Esophagus muscularis mucosa (tissue), 4 donors: ENCODE data around the gene DPYD. TPM values are rescaled to one million over a fixed set of nuclear protein-coding genes. Genes with fewer than 3 reads are reported as not detected.
A peak's percentile ranks its signal among the peaks of the same experiment; 100 is the strongest.
"Not testable (repeated sequence)": the region's sequence is repeated elsewhere in the genome, so short reads cannot be mapped to it uniquely, and the experiment has no call there.

Experiments used
- DNase-seq: peaks from one replicate; pipeline ENCODE4 v3.0.0-alpha.2; 2017; ENCODE audit errors: extremely low spot score
- H3K27ac ChIP-seq, 4 donors: fragments of 200-600 bp; sonication (generic); replicated peaks in 1 of 4; 1 replicate in 3 of 4; 2 replicates in 1 of 4; pipeline ENCODE4 v1.5.1; 2016 to 2019; ENCODE audit warnings: mild to moderate bottlenecking in 1 of 4
- H3K27me3 ChIP-seq, 4 donors: fragments of 200-600 bp; sonication (generic); one replicate each; pipeline versions ENCODE4 v1.5.1 to v1.6.0; 2016 to 2019
- H3K36me3 ChIP-seq, 4 donors: fragments of 200-600 bp; sonication (generic); one replicate each; pipeline ENCODE4 v1.5.1; 2016 to 2019
- H3K4me1 ChIP-seq, 4 donors: fragments of 200-600 bp; sonication (generic); one replicate each; pipeline ENCODE4 v1.5.1; 2016 to 2019
- H3K4me3 ChIP-seq, 4 donors: fragments of 200-600 bp; sonication (generic); 1 replicate in 2 of 4; 2 replicates in 2 of 4; pipeline ENCODE4 v1.5.1; 2016 to 2019; ENCODE audit warnings: mild to moderate bottlenecking in 4 of 4, moderate library complexity in 1 of 4
- H3K9me3 ChIP-seq, 4 donors: fragments of 200-600 bp; sonication (generic); 1 replicate in 3 of 4; 2 replicates in 1 of 4; pipeline ENCODE4 v1.5.1; 2016 to 2019
- CTCF ChIP-seq, 3 experiments: fragments of 200-600 bp in 2 of 3; fragments of 450-650 bp in 1 of 3; sonication (generic) in 2 of 3; IDR thresholded peaks; one replicate each; pipeline ENCODE4 v1.5.1; 2017 to 2019; ENCODE audit warnings: antibody characterized with exemption in 3 of 3, mild to moderate bottlenecking in 2 of 3, moderate library complexity in 1 of 3
- EP300 ChIP-seq: sonication (generic); formaldehyde crosslinking; IDR thresholded peaks from one replicate; pipeline ENCODE4 v1.6.1; 2017; ENCODE audit warnings: antibody characterized with exemption
- POLR2A ChIP-seq: fragments of 450-650 bp; IDR thresholded peaks from one replicate; pipeline ENCODE4 v1.6.1; 2017; ENCODE audit warnings: antibody characterized with exemption, moderate library complexity, mild to moderate bottlenecking, low read depth
- POLR2AphosphoS5 ChIP-seq, 2 donors: sonication (generic); formaldehyde crosslinking; IDR thresholded peaks; one replicate each; pipeline ENCODE4 v1.6.1; 2017; ENCODE audit warnings: antibody characterized with exemption in 2 of 2
- WGBS: methylation state at CpG from one replicate; pipeline ENCODE4 v1.1.5; 2018; 5-methylcytosine and 5-hydroxymethylcytosine counted together
- intact Hi-C: fragments of 100-400 bp; cut with DNase I; formaldehyde crosslinking; loops from one replicate; pipeline ENCODE4 v1.15.1; 2023
- total RNA-seq, 4 donors: library from RNA; depleted of rRNA; stranded (reverse); fragments of >200 nt; gene quantifications; one replicate each; pipeline versions ENCODE4 v1.1.0 to v1.2.1, GENCODE V29; 2016

DPYD gene
- total RNA-seq, 4 donors from 2014 or later, result 31.1 to 36.6 (median 31.7) TPM

GRCh38 chr1:97247196-97247595 is 673.6 kb downstream of the DPYD start:
- peaks cover 7 to 25% (median 15%) of the 10 kb centered on the region in 4 donors for H3K4me1 ChIP-seq
- H3K27me3 ChIP-seq, result no peaks in the 10 kb centered on the region
- no peak overlapping the region for H3K4me3 ChIP-seq
- intact Hi-C loops, result no loop called here
- TF ChIP-seq CTCF (IDR thresholded peaks at IDR 0.05) (no peak), EP300 (no peak), POLR2AphosphoS5 (IDR thresholded peaks at IDR 0.05) (no peak), POLR2A (no peak)
- DNase-seq, result no peak
- H3K36me3 ChIP-seq, result no peaks in the 10 kb centered on the region
- H3K9me3 ChIP-seq, result no peaks in the 10 kb centered on the region
- no peak overlapping the region for H3K27ac ChIP-seq

GRCh38 chr1:97245682-97246081 is 675.2 kb downstream of the DPYD start:
- TF ChIP-seq CTCF (IDR thresholded peaks at IDR 0.05) (no peak), EP300 (no peak), POLR2A (no peak), POLR2AphosphoS5 (IDR thresholded peaks at IDR 0.05) (no peak)

GRCh38 chr1:97245026-97245425 is 675.8 kb downstream of the DPYD start:
- Histone ChIP-seq H3K4me1 (peaks cover 7 to 25% (median 15%) of the 10 kb centered on the region in 4 donors), H3K4me3 (no peak overlapping the region), H3K36me3 (no peaks in the 10 kb centered on the region), H3K27me3 (no peaks in the 10 kb centered on the region), H3K27ac (no peak overlapping the region), H3K9me3 (no peaks in the 10 kb centered on the region)
- WGBS, result 87% methylated on average over 4 of the region's 4 CpGs
- intact Hi-C loops, result no loop called here
- no peak for DNase-seq
- no peak for TF ChIP-seq POLR2AphosphoS5 (IDR thresholded peaks at IDR 0.05)
- no peak for TF ChIP-seq EP300
- no peak for TF ChIP-seq POLR2A
- TF ChIP-seq CTCF (IDR thresholded peaks at IDR 0.05), result peak in 1 of 3 experiments; percentile 14

More at GRCh38 chr1:97245682-97246081, 675.2 kb downstream of the DPYD start:
- no peaks in the 10 kb centered on the region for H3K9me3 ChIP-seq
- no peak overlapping the region for H3K27ac ChIP-seq
- DNase-seq, result no peak
- intact Hi-C loops, result no loop called here
- no peaks in the 10 kb centered on the region for H3K27me3 ChIP-seq
- WGBS, result 77% methylated on average over 1 of the region's 1 CpG
- peaks cover 7 to 25% (median 15%) of the 10 kb centered on the region in 4 donors for H3K4me1 ChIP-seq
- peak overlapping the region in 1 of 4 donors; percentile 10 for H3K4me3 ChIP-seq
- no peaks in the 10 kb centered on the region for H3K36me3 ChIP-seq

- intact Hi-C loops, result no loop called here
- H3K4me3 ChIP-seq, result no peak overlapping the region
- WGBS, result 67% methylated on average over 2 of the region's 2 CpGs
- H3K9me3 ChIP-seq, result no peaks in the 10 kb centered on the region
- peaks cover 7 to 25% (median 15%) of the 10 kb centered on the region in 4 donors for H3K4me1 ChIP-seq
- no peak overlapping the region for H3K27ac ChIP-seq
- H3K27me3 ChIP-seq, result no peaks in the 10 kb centered on the region
- TF ChIP-seq POLR2AphosphoS5 (IDR thresholded peaks at IDR 0.05) (no peak), CTCF (IDR thresholded peaks at IDR 0.05) (peak; percentile 31 to 38 (median 36)), POLR2A (no peak), EP300 (no peak)
- no peak for DNase-seq
- no peaks in the 10 kb centered on the region for H3K36me3 ChIP-seq
These were observed 676.8 kb downstream of the DPYD start for GRCh38 chr1:97243973-97244560.

- Histone ChIP-seq H3K27me3 (no peaks in the 10 kb centered on the region), H3K4me3 (no peak overlapping the region), H3K9me3 (no peaks in the 10 kb centered on the region), H3K27ac (no peak overlapping the region), H3K4me1 (peaks cover 0 to 2% (median 0%) of the 10 kb centered on the region in 4 donors), H3K36me3 (peaks cover 0 to 10% (median 2%) of the 10 kb centered on the region in 4 donors)
- no peak for DNase-seq
- WGBS, result 79% methylated on average over 3 of the region's 3 CpGs
- TF ChIP-seq EP300 (no peak), POLR2AphosphoS5 (IDR thresholded peaks at IDR 0.05) (no peak), CTCF (IDR thresholded peaks at IDR 0.05) (no peak)
- intact Hi-C loops, result no loop called here
These were observed 682.0 kb downstream of the DPYD start for GRCh38 chr1:97238816-97239215.

- intact Hi-C loops, H3K4me1 ChIP-seq, H3K9me3 ChIP-seq, H3K4me3 ChIP-seq, DNase-seq, H3K27ac ChIP-seq, H3K27me3 ChIP-seq: not testable (repeated sequence)
- 86% methylated on average over 2 of the region's 2 CpGs for WGBS
- H3K36me3 ChIP-seq, result peaks cover 0 to 25% (median 15%) of the 10 kb centered on the region in 4 donors
These were observed 689.5 kb downstream of the DPYD start for GRCh38 chr1:97231354-97231753.
